GM19099 (cell line): ENCODE results near the gene NRXN3.

Experiments
- POLR2A ChIP-seq: IDR thresholded peaks from 3 replicates; pipeline ENCODE4 v1.6.1; 2011; ENCODE audit warnings: low read depth; ENCODE audit not compliant: insufficient read length; ENCODE audit errors: extremely low read depth

Gene NRXN3

GRCh38 chr14:79056879-79057278, 886.7 kb downstream of the NRXN3 start:
- no peak for TF ChIP-seq POLR2A

GRCh38 chr14:79057333-79057732, 887.2 kb downstream of the NRXN3 start:
- no peak for TF ChIP-seq POLR2A

- no peak for TF ChIP-seq POLR2A
These were observed 892.1 kb downstream of the NRXN3 start for GRCh38 chr14:79062226-79062625.

- TF ChIP-seq POLR2A = no peak
These were observed 894.0 kb downstream of the NRXN3 start for GRCh38 chr14:79064214-79064613.

- no peak for TF ChIP-seq POLR2A
These were observed 904.3 kb downstream of the NRXN3 start for GRCh38 chr14:79074510-79074909.

GRCh38 chr14:79076428-79076827, 906.3 kb downstream of the NRXN3 start:
- TF ChIP-seq POLR2A = no peak

- no peak for TF ChIP-seq POLR2A
These were observed 906.9 kb downstream of the NRXN3 start for GRCh38 chr14:79077096-79077495.

GRCh38 chr14:79080040-79080439, 909.9 kb downstream of the NRXN3 start:
- no peak for TF ChIP-seq POLR2A

- no peak for TF ChIP-seq POLR2A
These were observed 912.7 kb downstream of the NRXN3 start for GRCh38 chr14:79082883-79083282.

GRCh38 chr14:79083356-79083755, 913.2 kb downstream of the NRXN3 start:
- TF ChIP-seq POLR2A = no peak

GRCh38 chr14:79084861-79085260, 914.7 kb downstream of the NRXN3 start:
- no peak for TF ChIP-seq POLR2A

GRCh38 chr14:79089576-79089975, 919.4 kb downstream of the NRXN3 start:
- TF ChIP-seq POLR2A = no peak

GRCh38 chr14:79090641-79091180, 920.5 kb downstream of the NRXN3 start:
- TF ChIP-seq POLR2A = no peak

GRCh38 chr14:79091381-79091963, 921.3 kb downstream of the NRXN3 start:
- no peak for TF ChIP-seq POLR2A

- no peak for TF ChIP-seq POLR2A
These were observed 923.4 kb downstream of the NRXN3 start for GRCh38 chr14:79093531-79093930.

GRCh38 chr14:79094951-79095350, 924.8 kb downstream of the NRXN3 start:
- no peak for TF ChIP-seq POLR2A

GRCh38 chr14:79096811-79097210, 926.6 kb downstream of the NRXN3 start:
- no peak for TF ChIP-seq POLR2A
